Psoas muscle (tissue), 8 donors: ENCODE measurements around the gene STAT6. TPM values are rescaled to one million over a fixed set of nuclear protein-coding genes. Genes with fewer than 3 reads are reported as not detected.

Experiments used
- ATAC-seq, 4 donors: fragments of 200-7000 bp; cut with Tn5 transposase; one replicate each; pipeline ENCODE4 v1.9.1; 2020; ENCODE audit warnings: moderate library complexity in 3 of 4, mild to moderate bottlenecking in 2 of 4
- DNase-seq, 2 donors: peaks; one replicate each; pipeline ENCODE4 v3.0.0-alpha.2; 2020
- H3K27ac ChIP-seq: fragments of 200-600 bp; one replicate; pipeline ENCODE4 v1.8.0; 2022
- H3K27me3 ChIP-seq, 3 donors: fragments of 200-600 bp in 1 of 3; one replicate each; pipeline versions ENCODE4 v1.6.1 to v1.8.0; 2013 to 2022; ENCODE audit warnings: low read length in 2 of 3, mild to moderate bottlenecking in 2 of 3, moderate library complexity in 1 of 3; ENCODE audit not compliant: insufficient read depth in 3 of 3
- H3K36me3 ChIP-seq, 2 donors: fragments of 200-600 bp in 1 of 2; one replicate each; pipeline versions ENCODE4 v1.6.1 to v1.8.0; 2013 to 2022; ENCODE audit warnings: low read depth in 1 of 2, mild to moderate bottlenecking in 1 of 2, moderate library complexity in 1 of 2; ENCODE audit not compliant: insufficient read depth in 1 of 2
- H3K4me1 ChIP-seq: fragments of 200-600 bp; one replicate; pipeline ENCODE4 v1.8.0; 2022
- H3K4me3 ChIP-seq: fragments of 200-600 bp; one replicate; pipeline ENCODE4 v1.8.0; 2022; ENCODE audit warnings: mild to moderate bottlenecking
- H3K9me3 ChIP-seq: fragments of 200-600 bp; one replicate; pipeline ENCODE4 v1.8.0; 2022
- WGBS, 3 donors: extraction: QIAGEN DNeasy Blood & Tissue Kit; methylation state at CpG; one replicate each; pipeline versions ENCODE4 v1.1.6 to v1.1.7; 2013; 5-methylcytosine and 5-hydroxymethylcytosine counted together
- intact Hi-C, 2 donors: fragments of 100-400 bp; cut with DNase I; formaldehyde crosslinking; loops; one replicate each; pipeline versions ENCODE4 v1.11.0 to v1.14.2; 2022
- polyA plus RNA-seq, 3 donors: library from polyadenylated mRNA; stranded (reverse); fragments of 200-250 nt; gene quantifications; one replicate each; pipeline ENCODE4 v1.2.3, GENCODE V29; 2013
- total RNA-seq, 4 donors: library from RNA; stranded (reverse); fragmentation: NEBNext Ultra II Directional in 2 of 4; extraction: Animal tissue kit (Norgen Biotek cat#: 25700) in 2 of 4; gene quantifications; one replicate each; pipeline versions ENCODE4 v1.2.1 to v1.2.4, GENCODE V29; 2021 to 2023
- TF ChIP-seq, protein P1 (sequence below): fragments of 200-600 bp; IDR thresholded peaks from one replicate; pipeline ENCODE4 v1.8.0; 2022; ENCODE audit warnings: antibody characterized with exemption
- donor health status: healthy with polysubstance abuse.
- donor health status: DM: no; HTN: no; CAD: no; lungs with moderate emphysema.
- donor health status: Bipolar disorder and iron deficiency.
- donor health status: healthy.
- donor health status: DM: yes; HTN: yes; CAD: no.
- donor health status: DM: no; HTN: no; CAD: no.
- donor health status: DM: no; HTN: no; CAD: no.
- donor health status: DM: yes; HTN: yes; CAD: no.

The STAT6 gene
- total and polyA plus RNA-seq, 7 donors, result 10.4 to 27.7 (median 14.1) TPM

DNA sequence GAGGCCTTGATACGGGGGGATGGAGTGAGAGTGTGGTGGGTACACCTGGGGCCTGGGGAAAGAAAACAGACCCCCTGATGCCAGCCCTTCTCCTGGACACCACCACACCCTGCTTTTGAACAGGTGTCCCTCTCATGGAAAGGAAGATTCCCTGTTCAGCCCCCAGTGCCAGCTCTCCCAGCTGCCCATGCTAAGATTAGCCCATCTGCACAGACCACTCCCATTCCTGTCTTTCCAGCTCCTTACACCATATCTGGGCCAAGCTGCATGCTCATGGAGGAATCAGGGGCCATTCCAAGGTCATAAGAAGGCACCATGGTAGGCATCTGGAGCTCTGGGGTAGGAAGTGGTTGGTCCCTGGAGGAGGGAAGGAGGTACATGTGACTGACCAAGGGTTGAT, 12.6 kb downstream of the STAT6 start:
- intact Hi-C loops, result no loop called here
- Histone ChIP-seq H3K4me1 (peaks cover 3% of the 10 kb centered on the region), H3K9me3 (no peaks in the 10 kb centered on the region), H3K4me3 (no peak overlapping the region), H3K27me3 (no peaks in the 10 kb centered on the region), H3K36me3 (peaks cover 0 to 34% of the 10 kb centered on the region in 2 donors), H3K27ac (no peak overlapping the region)
- no peak for ATAC-seq
- TF ChIP-seq, protein P1, sequence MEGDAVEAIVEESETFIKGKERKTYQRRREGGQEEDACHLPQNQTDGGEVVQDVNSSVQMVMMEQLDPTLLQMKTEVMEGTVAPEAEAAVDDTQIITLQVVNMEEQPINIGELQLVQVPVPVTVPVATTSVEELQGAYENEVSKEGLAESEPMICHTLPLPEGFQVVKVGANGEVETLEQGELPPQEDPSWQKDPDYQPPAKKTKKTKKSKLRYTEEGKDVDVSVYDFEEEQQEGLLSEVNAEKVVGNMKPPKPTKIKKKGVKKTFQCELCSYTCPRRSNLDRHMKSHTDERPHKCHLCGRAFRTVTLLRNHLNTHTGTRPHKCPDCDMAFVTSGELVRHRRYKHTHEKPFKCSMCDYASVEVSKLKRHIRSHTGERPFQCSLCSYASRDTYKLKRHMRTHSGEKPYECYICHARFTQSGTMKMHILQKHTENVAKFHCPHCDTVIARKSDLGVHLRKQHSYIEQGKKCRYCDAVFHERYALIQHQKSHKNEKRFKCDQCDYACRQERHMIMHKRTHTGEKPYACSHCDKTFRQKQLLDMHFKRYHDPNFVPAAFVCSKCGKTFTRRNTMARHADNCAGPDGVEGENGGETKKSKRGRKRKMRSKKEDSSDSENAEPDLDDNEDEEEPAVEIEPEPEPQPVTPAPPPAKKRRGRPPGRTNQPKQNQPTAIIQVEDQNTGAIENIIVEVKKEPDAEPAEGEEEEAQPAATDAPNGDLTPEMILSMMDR, result no peak
- no peak for DNase-seq
- 72 to 93% (median 74%) methylated on average over 1 of the region's 1 CpG for WGBS, 3 donors

DNA sequence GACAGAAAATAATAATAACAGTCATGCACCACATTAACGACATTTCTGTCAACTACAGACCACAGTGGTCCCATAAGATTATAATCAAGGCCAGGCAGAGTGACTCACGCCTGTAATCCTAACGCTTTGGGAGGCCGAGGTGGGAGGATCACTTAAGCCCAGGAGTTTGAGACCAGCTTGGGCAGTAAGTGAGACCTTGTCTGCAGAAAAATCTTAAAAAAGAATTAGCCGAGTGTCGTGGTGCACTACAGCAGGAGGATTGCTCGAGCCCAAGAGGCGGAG, 13.7 kb downstream of the STAT6 start:
- 86 to 91% (median 88%) methylated on average over 8 of the region's 8 CpGs for WGBS, 3 donors
- no peak for DNase-seq
- ATAC-seq, result no peak
- Histone ChIP-seq H3K9me3 (no peaks in the 10 kb centered on the region), H3K4me3 (no peak overlapping the region), H3K36me3 (peaks cover 3 to 43% of the 10 kb centered on the region in 2 donors), H3K4me1 (peaks cover 5% of the 10 kb centered on the region), H3K27ac (no peak overlapping the region), H3K27me3 (no peaks in the 10 kb centered on the region)
- TF ChIP-seq, protein P1, result no peak
- intact Hi-C loops, result no loop called here

DNA sequence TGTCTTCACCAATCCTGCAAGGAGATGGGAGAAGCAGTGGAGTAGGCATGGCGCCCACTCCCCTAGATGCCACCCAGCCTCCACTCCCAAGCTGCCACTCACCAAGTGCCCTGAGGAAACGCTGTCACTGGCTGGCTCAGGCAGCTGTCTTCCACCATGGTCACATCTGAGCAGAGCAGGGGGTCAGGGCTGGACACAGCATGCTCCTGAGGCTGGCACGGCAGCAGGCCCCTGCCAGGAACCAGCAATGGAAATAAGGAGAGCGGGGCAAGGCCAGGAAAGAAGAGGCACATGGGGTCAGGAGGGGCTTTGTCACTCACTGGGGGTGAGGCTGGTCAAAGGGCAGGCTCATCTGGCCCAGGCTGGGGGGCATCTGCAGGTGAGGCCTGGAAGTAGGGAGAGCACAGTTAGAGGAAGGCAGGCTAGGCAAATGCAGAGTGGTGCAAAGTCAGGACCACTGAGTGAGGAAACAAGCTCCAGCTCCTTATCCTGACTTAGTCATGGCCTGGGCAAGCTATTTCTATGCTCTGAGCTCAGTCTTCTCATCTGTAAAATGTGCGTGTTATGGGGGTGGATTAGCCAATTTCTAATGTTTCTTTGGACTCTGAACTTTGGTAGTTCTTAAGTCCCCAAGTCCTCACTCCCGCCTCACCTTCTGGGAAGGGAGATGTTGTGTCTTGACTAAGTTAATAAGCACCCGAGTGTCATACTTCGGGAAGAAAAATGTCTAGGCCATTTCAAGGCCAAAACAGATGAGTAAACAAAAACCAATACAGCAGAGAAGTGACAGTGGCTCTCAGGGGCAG, 14.2 kb downstream of the STAT6 start:
- ATAC-seq, result no peak
- no peak for DNase-seq
- Histone ChIP-seq H3K27me3 (no peaks in the 10 kb centered on the region), H3K9me3 (no peaks in the 10 kb centered on the region), H3K27ac (no peak overlapping the region), H3K36me3 (peaks cover 7 to 49% of the 10 kb centered on the region in 2 donors), H3K4me1 (peaks cover 5% of the 10 kb centered on the region), H3K4me3 (no peak overlapping the region)
- WGBS, 3 donors, result 77 to 87% (median 80%) methylated on average over 8 of the region's 8 CpGs
- TF ChIP-seq, protein P1, result no peak
- intact Hi-C loops, result no loop called here

DNA sequence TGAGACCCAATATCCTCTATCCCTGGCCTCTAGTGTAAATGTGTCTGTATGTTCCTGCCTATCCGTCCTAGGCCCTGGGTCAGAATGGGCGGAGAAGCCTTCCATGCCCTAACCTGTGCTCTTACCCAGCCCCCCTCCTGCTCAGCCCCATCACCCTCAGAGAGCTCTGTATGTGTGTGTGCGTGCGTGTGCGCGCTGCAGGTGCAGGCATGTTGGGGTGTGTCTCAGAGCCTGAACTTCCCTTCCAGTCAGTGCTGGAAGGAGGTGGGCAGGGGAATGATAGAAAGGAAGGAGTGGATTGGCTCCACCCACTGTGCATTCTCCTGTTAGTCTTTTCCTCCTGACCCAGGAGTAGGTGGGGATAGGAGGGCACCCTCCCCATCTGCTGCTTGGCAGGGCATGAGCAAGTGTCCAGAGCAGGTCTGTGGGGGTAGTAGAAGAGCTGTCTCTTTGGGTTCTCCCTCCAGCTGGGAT, 15.0 kb downstream of the STAT6 start:
- peaks cover 8% of the 10 kb centered on the region for H3K4me1 ChIP-seq
- 87 to 91% (median 88%) methylated on average over 6 of the region's 6 CpGs for WGBS, 3 donors
- no peak for ATAC-seq

More for the DNA sequence above, 15.0 kb downstream of the STAT6 start:
- TF ChIP-seq, protein P1, result no peak
- intact Hi-C loops, result no loop called here
- no peaks in the 10 kb centered on the region for H3K9me3 ChIP-seq
- no peak for DNase-seq
- no peak overlapping the region for H3K4me3 ChIP-seq
- peaks cover 7 to 55% of the 10 kb centered on the region in 2 donors for H3K36me3 ChIP-seq
- no peak overlapping the region for H3K27ac ChIP-seq
- no peaks in the 10 kb centered on the region for H3K27me3 ChIP-seq
